Gastrocnemius medialis (tissue), 4 donors: Measurements from ENCODE around the gene PTPRT. TPM values are rescaled to one million over a fixed set of nuclear protein-coding genes. Genes with fewer than 3 reads are reported as not detected.

Experiments used
- ATAC-seq, 2 donors: fragments of 150-250 bp; one replicate each; pipeline ENCODE4 v1.9.1; 2016
- DNase-seq, 2 donors: peaks; one replicate each; pipeline ENCODE4 v3.0.0-alpha.2; 2019
- H3K27ac ChIP-seq, 4 donors: fragments of 200-600 bp; sonication (generic); 1 replicate in 1 of 4; 2 replicates in 3 of 4; pipeline ENCODE4 v1.5.1; 2016 to 2018; ENCODE audit warnings: mild to moderate bottlenecking in 2 of 4, moderate library complexity in 1 of 4
- H3K27me3 ChIP-seq, 3 donors: fragments of 200-600 bp; sonication (generic) in 2 of 3; 1 replicate in 1 of 3; 2 replicates in 2 of 3; pipeline versions ENCODE4 v1.5.1 to v1.6.0; 2016 to 2019; ENCODE audit warnings: mild to moderate bottlenecking in 1 of 3, moderate library complexity in 1 of 3
- H3K36me3 ChIP-seq, 2 donors: fragments of 200-600 bp; sonication (generic) in 1 of 2; one replicate each; pipeline ENCODE4 v1.5.1; 2017 to 2018
- H3K4me1 ChIP-seq, 2 donors: fragments of 200-600 bp; sonication (generic) in 1 of 2; one replicate each; pipeline ENCODE4 v1.5.1; 2016 to 2017; ENCODE audit warnings: mild to moderate bottlenecking in 2 of 2
- H3K4me3 ChIP-seq, 4 donors: fragments of 200-600 bp; sonication (generic) in 3 of 4; 1 replicate in 1 of 4; 2 replicates in 3 of 4; pipeline ENCODE4 v1.5.1; 2016 to 2019; ENCODE audit warnings: mild to moderate bottlenecking in 2 of 4
- H3K9me3 ChIP-seq, 3 donors: fragments of 200-600 bp; sonication (generic) in 2 of 3; 1 replicate in 1 of 3; 2 replicates in 2 of 3; pipeline ENCODE4 v1.5.1; 2016 to 2019
- POLR2A ChIP-seq, 2 donors: fragments of 450-650 bp; IDR thresholded peaks; one replicate each; pipeline ENCODE4 v1.6.1; 2017; ENCODE audit warnings: antibody characterized with exemption in 2 of 2, mild to moderate bottlenecking in 2 of 2, moderate library complexity in 2 of 2
- in situ Hi-C, 4 donors: fragments of 200-750 bp; cut with MboI; loops; one replicate each; pipeline versions ENCODE4 v1.15.0 to v1.8.0; 2017; ENCODE audit warnings: low sequenced_read_pairs in 4 of 4
- intact Hi-C: fragments of 100-400 bp; cut with DNase I; formaldehyde crosslinking; loops from one replicate; pipeline ENCODE4 v1.15.1; 2023; ENCODE audit warnings: low total_unique reads
- total RNA-seq, 4 donors: library from RNA; depleted of rRNA; stranded (reverse); fragments of >200 nt; gene quantifications; one replicate each; pipeline versions ENCODE4 v1.1.0 to v1.2.3, GENCODE V29; 2016
- TF ChIP-seq, protein P1 (sequence below), 5 experiments: fragments of 450-650 bp in 3 of 5; fragments of 200-600 bp in 2 of 5; sonication (generic) in 2 of 5; IDR thresholded peaks in 4 of 5; conservative IDR thresholded peaks in 1 of 5; 1 replicate in 4 of 5; 2 replicates in 1 of 5; pipeline ENCODE4 v1.5.1; 2016 to 2019; ENCODE audit warnings: antibody characterized with exemption in 5 of 5, mild to moderate bottlenecking in 3 of 5, moderate library complexity in 3 of 5

Gene PTPRT
- total RNA-seq, 4 donors from 2014 or later = not detected

DNA sequence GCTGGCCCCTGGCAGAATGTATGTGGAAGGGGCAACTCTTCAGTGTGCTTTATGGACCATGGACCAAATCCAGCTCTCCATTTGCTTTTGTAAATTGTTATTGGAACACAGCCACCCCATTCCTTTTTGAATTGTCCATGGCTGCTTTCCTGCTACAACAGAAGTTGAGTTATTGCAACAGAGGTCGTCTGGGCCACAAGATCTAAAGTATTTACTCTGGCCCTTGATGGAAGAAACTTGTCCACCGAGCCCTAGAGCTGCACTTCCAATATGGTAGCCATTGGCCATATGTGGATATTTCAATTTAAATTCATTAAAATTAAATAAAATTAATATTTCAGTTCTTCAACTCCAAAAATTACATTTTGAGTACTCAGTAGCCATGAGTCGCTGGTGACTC lies 543.5 kb downstream of the PTPRT start:
- H3K27ac ChIP-seq = no peak overlapping the region
- TF ChIP-seq, protein P1, sequence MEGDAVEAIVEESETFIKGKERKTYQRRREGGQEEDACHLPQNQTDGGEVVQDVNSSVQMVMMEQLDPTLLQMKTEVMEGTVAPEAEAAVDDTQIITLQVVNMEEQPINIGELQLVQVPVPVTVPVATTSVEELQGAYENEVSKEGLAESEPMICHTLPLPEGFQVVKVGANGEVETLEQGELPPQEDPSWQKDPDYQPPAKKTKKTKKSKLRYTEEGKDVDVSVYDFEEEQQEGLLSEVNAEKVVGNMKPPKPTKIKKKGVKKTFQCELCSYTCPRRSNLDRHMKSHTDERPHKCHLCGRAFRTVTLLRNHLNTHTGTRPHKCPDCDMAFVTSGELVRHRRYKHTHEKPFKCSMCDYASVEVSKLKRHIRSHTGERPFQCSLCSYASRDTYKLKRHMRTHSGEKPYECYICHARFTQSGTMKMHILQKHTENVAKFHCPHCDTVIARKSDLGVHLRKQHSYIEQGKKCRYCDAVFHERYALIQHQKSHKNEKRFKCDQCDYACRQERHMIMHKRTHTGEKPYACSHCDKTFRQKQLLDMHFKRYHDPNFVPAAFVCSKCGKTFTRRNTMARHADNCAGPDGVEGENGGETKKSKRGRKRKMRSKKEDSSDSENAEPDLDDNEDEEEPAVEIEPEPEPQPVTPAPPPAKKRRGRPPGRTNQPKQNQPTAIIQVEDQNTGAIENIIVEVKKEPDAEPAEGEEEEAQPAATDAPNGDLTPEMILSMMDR (IDR thresholded peaks at IDR 0.05 in 4 of 5, conservative IDR thresholded peaks at IDR 0.05 in 1 of 5) = no peak
- TF ChIP-seq POLR2A (IDR thresholded peaks at IDR 0.05) = no peak
- no peaks in the 10 kb centered on the region for H3K36me3 ChIP-seq
- H3K27me3 ChIP-seq = no peaks in the 10 kb centered on the region
- ATAC-seq (no peak), DNase-seq (no peak)
- no peak overlapping the region for H3K4me3 ChIP-seq
- intact Hi-C loops (no loop called here), in situ Hi-C loops (no loop called here)
- no peaks in the 10 kb centered on the region for H3K4me1 ChIP-seq
- no peaks in the 10 kb centered on the region for H3K9me3 ChIP-seq

DNA sequence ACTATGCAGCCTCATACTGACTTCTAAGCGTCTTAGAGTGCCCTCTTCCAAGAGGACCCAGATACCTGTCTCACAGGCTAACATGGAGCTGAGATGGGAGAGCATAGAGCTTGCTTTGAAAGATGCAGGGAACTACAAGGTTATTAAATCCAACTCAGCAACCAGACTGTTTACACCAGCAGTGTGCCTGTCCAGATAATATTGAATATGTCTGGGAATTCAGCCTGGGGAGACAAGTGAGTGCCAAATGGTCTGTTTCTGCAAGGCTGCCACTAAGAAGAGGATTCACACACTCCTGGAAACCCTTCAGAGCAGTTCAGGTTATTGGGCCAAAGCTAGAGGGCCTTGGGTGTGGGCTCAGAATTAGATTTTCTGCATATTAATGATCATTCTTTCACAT lies 547.8 kb downstream of the PTPRT start:
- Histone ChIP-seq H3K4me3 (no peak overlapping the region), H3K9me3 (no peaks in the 10 kb centered on the region), H3K27me3 (no peaks in the 10 kb centered on the region), H3K36me3 (no peaks in the 10 kb centered on the region), H3K27ac (no peak overlapping the region), H3K4me1 (no peaks in the 10 kb centered on the region)
- ATAC-seq = no peak
- in situ Hi-C loops (no loop called here), intact Hi-C loops (no loop called here)
- TF ChIP-seq, protein P1 (IDR thresholded peaks at IDR 0.05 in 4 of 5, conservative IDR thresholded peaks at IDR 0.05 in 1 of 5) = no peak
- TF ChIP-seq POLR2A (IDR thresholded peaks at IDR 0.05) = no peak
- DNase-seq = no peak

DNA sequence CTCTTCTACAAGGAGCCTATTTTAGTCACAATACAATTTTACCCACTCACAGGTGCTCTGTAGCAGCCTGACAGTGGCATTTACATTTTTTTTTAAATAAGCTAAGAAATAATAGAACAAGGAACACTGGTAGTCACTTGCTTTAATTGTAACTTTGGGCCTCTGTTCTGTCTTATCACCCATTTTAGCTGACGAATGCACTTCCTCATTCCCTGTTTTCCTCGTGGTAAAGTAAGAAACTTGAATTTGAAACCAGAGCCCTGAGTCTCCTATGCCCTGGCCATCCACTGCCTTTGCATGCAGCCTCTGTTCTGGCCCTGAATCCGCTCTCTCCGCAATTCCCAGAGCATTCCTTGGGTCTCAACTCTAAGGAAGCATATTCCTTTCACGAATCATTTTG lies 550.6 kb downstream of the PTPRT start:
- Histone ChIP-seq H3K36me3 (no peaks in the 10 kb centered on the region), H3K9me3 (no peaks in the 10 kb centered on the region), H3K4me1 (no peaks in the 10 kb centered on the region), H3K27ac (no peak overlapping the region), H3K4me3 (no peak overlapping the region), H3K27me3 (no peaks in the 10 kb centered on the region)
- in situ Hi-C loops (no loop called here), intact Hi-C loops (no loop called here)
- ATAC-seq (no peak), DNase-seq (no peak)
- TF ChIP-seq, protein P1 (IDR thresholded peaks at IDR 0.05 in 4 of 5, conservative IDR thresholded peaks at IDR 0.05 in 1 of 5) = no peak
- no peak for TF ChIP-seq POLR2A (IDR thresholded peaks at IDR 0.05)

DNA sequence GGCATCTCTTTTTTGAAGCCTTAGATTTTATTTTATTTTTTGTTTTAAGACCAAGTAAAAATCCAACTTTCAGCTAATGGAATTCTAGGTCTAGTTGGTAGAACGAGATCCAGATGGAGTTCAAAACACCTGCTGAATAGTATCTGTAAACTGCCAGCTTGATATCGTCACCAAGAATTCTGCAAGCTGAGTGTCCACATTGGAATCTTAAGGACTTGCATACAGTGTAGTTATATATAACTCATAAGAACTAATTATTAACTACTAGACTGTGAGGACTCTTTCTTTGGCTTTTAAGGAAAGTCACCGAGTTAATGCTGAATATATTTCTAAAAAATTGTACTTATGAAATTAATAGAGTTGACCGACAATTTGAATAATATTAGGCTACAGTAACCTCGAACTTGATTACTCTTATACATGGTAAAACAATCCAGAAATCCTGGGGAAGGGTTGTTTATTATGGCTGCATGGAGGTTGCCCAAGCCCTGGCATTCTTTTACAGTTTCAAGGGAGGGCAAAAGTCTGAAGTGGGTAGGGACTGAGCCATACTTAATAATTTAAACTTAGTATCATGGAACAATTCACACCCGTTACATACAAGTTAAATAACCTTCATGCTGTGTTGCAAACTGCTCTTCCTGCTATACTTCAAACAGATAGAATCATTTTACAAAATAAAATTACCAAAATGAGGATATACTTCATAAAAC lies 553.9 kb downstream of the PTPRT start:
- Histone ChIP-seq H3K27ac (no peak overlapping the region), H3K27me3 (no peaks in the 10 kb centered on the region), H3K36me3 (no peaks in the 10 kb centered on the region), H3K4me1 (no peaks in the 10 kb centered on the region), H3K4me3 (no peak overlapping the region), H3K9me3 (no peaks in the 10 kb centered on the region)
- DNase-seq (no peak), ATAC-seq (no peak)
- intact Hi-C loops (no loop called here), in situ Hi-C loops (no loop called here)
- TF ChIP-seq, protein P1 (IDR thresholded peaks at IDR 0.05 in 4 of 5, conservative IDR thresholded peaks at IDR 0.05 in 1 of 5) = no peak
- no peak for TF ChIP-seq POLR2A (IDR thresholded peaks at IDR 0.05)

DNA sequence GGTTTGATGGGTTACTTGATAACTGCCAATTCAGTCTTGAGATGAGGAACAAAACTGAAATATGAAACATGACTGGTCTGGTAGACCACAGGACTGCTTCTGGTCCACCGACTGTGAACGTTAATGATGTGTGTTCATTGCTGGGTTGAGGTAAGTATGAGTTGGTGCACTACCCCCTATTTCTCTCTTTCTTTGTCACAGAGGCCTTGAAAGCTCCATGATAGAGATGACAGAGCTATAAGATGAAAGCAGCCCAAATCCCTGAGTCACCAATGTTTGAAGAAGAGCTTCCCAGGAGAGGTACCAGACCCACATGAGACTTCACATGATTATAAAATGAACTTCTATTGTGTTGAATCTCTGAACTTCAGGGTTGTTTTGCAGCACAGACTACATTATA lies 555.5 kb downstream of the PTPRT start:
- Histone ChIP-seq H3K27ac (no peak overlapping the region), H3K36me3 (no peaks in the 10 kb centered on the region), H3K4me1 (no peaks in the 10 kb centered on the region), H3K4me3 (no peak overlapping the region), H3K9me3 (no peaks in the 10 kb centered on the region), H3K27me3 (no peaks in the 10 kb centered on the region)
- intact Hi-C loops = no loop called here
- no peak for TF ChIP-seq POLR2A (IDR thresholded peaks at IDR 0.05)
- TF ChIP-seq, protein P1 (IDR thresholded peaks at IDR 0.05 in 4 of 5, conservative IDR thresholded peaks at IDR 0.05 in 1 of 5) = no peak
- DNase-seq = no peak
- no peak for ATAC-seq
- in situ Hi-C loops = no loop called here
